HepG2 (cell line): ENCODE results near the gene EPHA4. TPM values are rescaled to one million over a fixed set of nuclear protein-coding genes. Genes with fewer than 3 reads are reported as not detected.

Source experiments
- ATAC-seq: fragments of 200-7000 bp; cut with Tn5 transposase; 3 replicates; pipeline ENCODE4 v1.9.1; 2020; ENCODE audit warnings: mild to moderate bottlenecking, moderate library complexity
- BruUV-seq: library from RNA; stranded (reverse); fragments of 400-500 nt; replicated peaks from 2 replicates; lab custom pipeline; 2021; lab: Mats Ljungman, UMichigan
- CTCF ChIA-PET: fragments of 300-600 bp; formaldehyde crosslinking; extraction: SDS; loops from one replicate; lab custom pipeline; 2021; ENCODE audit warnings: low total read pairs, inconsistent platforms, low intra/inter-chr PET ratio; lab: Yijun Ruan, JAX
- POLR2A ChIA-PET: fragments of 350-600 bp; sonication (Branson Sonifier 250); formaldehyde crosslinking; loops from one replicate; lab custom pipeline; 2020; ENCODE audit warnings: antibody characterized with exemption, inconsistent platforms; lab: Yijun Ruan, JAX
- DNase-seq: peaks from one replicate; pipeline ENCODE4 v3.0.0-alpha.2; 2015; ENCODE audit warnings: low spot score
- FAIRE-seq: peaks from 3 replicates; lab custom pipeline; 2011; peaks lifted over from hg19 to GRCh38; lab: Jason Lieb, UNC
- H2AFZ ChIP-seq: one replicate; pipeline ENCODE4 v1.6.1; 2011; ENCODE audit warnings: low read length, inconsistent platforms
- H3K27ac ChIP-seq: fragments of 300-600 bp; 3 replicates; pipeline ENCODE4 v1.8.0; 2011; ENCODE audit warnings: mixed run types, mild to moderate bottlenecking, mixed read lengths, low read length, inconsistent platforms; ENCODE audit not compliant: insufficient read depth; ENCODE audit errors: extremely low read length
- H3K27me3 ChIP-seq, 2 experiments: fragments of 200-600 bp in 1 of 2; 2 replicates in 1 of 2; 3 replicates in 1 of 2; pipeline versions ENCODE4 v1.6.0 to v1.8.0; 2011; ENCODE audit warnings: low read length in 2 of 2, mild to moderate bottlenecking in 2 of 2, moderate library complexity in 2 of 2, inconsistent platforms in 1 of 2; ENCODE audit not compliant: insufficient read depth in 2 of 2, control insufficient read depth in 1 of 2
- H3K36me3 ChIP-seq, 2 experiments: fragments of 200-600 bp in 1 of 2; replicated peaks in 1 of 2; 2 replicates in 1 of 2; 3 replicates in 1 of 2; pipeline versions ENCODE4 v1.5.1 to v1.8.0; 2011; ENCODE audit warnings: low read length in 2 of 2, inconsistent platforms in 1 of 2; ENCODE audit not compliant: insufficient read depth in 2 of 2, control insufficient read depth in 1 of 2
- H3K4me1 ChIP-seq: 2 replicates; pipeline ENCODE4 v1.5.1; 2012; ENCODE audit warnings: low read length, inconsistent platforms; ENCODE audit not compliant: insufficient read depth
- H3K4me2 ChIP-seq: 2 replicates; pipeline ENCODE4 v1.6.0; 2011; ENCODE audit warnings: low read depth, low read length, inconsistent platforms
- H3K4me3 ChIP-seq, 3 experiments: fragments of 200-600 bp in 1 of 3; sonication (generic), shearing (Covaris generic) in 1 of 3; replicated peaks in 1 of 3; 2 replicates each; pipeline ENCODE4 v1.5.1; 2011 to 2016; ENCODE audit warnings: low read length in 3 of 3, inconsistent platforms in 2 of 3, low read depth in 2 of 3, mild to moderate bottlenecking in 2 of 3, control low read depth in 1 of 3, mixed read lengths in 1 of 3; ENCODE audit not compliant: insufficient read depth in 1 of 3
- H3K79me2 ChIP-seq: one replicate; pipeline ENCODE4 v1.6.1; 2011; ENCODE audit warnings: low read length, inconsistent platforms; ENCODE audit not compliant: insufficient read depth
- H3K9ac ChIP-seq: 2 replicates; pipeline ENCODE4 v1.6.0; 2011; ENCODE audit warnings: mild to moderate bottlenecking, low read depth, low read length, inconsistent platforms; ENCODE audit not compliant: insufficient read depth
- H3K9me3 ChIP-seq: 2 replicates; pipeline ENCODE4 v1.5.1; 2012; ENCODE audit warnings: mild to moderate bottlenecking, low read length
- H4K20me1 ChIP-seq: 2 replicates; pipeline ENCODE4 v1.6.0; 2011; ENCODE audit warnings: inconsistent platforms, mild to moderate bottlenecking, low read length, moderate library complexity; ENCODE audit not compliant: insufficient read depth
- DR1 ChIP-seq: sonication (generic); formaldehyde crosslinking; IDR thresholded peaks from 2 replicates; pipeline ENCODE4 v1.8.0; 2021; ENCODE audit warnings: mild to moderate bottlenecking, missing genetic modification reagents, inconsistent platforms
- HOXA7 ChIP-seq: sonication (generic); formaldehyde crosslinking; IDR thresholded peaks from 2 replicates; pipeline ENCODE4 v1.8.1; 2022; ENCODE audit warnings: mild to moderate bottlenecking, missing genetic modification reagents, moderate library complexity
- HOXA9 ChIP-seq: sonication (generic); formaldehyde crosslinking; IDR thresholded peaks from 2 replicates; pipeline ENCODE4 v1.8.1; 2022; ENCODE audit warnings: missing genetic modification reagents, mild to moderate bottlenecking, moderate library complexity, borderline replicate concordance
- IKZF1 ChIP-seq: fragments of 450-650 bp; IDR thresholded peaks from 2 replicates; pipeline ENCODE4 v1.7.1; 2016
- KDM3A ChIP-seq: IDR thresholded peaks from 2 replicates; pipeline ENCODE4 v1.6.1; 2018; ENCODE audit warnings: low read depth, missing compliant biosample characterization
- LCORL ChIP-seq, 2 experiments: fragments of 450-650 bp in 1 of 2; sonication (generic) in 1 of 2; formaldehyde crosslinking in 1 of 2; IDR thresholded peaks; 2 replicates each; pipeline versions ENCODE4 v1.5.0 to v1.6.1; 2017 to 2020; ENCODE audit warnings: antibody characterized with exemption in 1 of 2, missing genetic modification reagents in 1 of 2
- PITX1 ChIP-seq: sonication (generic); formaldehyde crosslinking; IDR thresholded peaks from 2 replicates; pipeline ENCODE4 v1.5.1; 2020; ENCODE audit warnings: mild to moderate bottlenecking, missing genetic modification reagents
- REL ChIP-seq: sonication (generic); formaldehyde crosslinking; conservative IDR thresholded peaks from 2 replicates; pipeline ENCODE4 v1.8.0; 2022; ENCODE audit warnings: mild to moderate bottlenecking, missing genetic modification reagents, moderate library complexity
- SCMH1 ChIP-seq: sonication (generic); formaldehyde crosslinking; IDR thresholded peaks from 2 replicates; pipeline ENCODE4 v1.9.0; 2021; ENCODE audit warnings: missing genetic modification reagents, mild to moderate bottlenecking, borderline replicate concordance
- SMAD1 ChIP-seq: sonication (generic); formaldehyde crosslinking; IDR thresholded peaks from 2 replicates; pipeline ENCODE4 v1.4.0; 2020; ENCODE audit warnings: missing genetic modification reagents, low read depth, mild to moderate bottlenecking, borderline replicate concordance
- TBL1XR1 ChIP-seq: fragments of 150-350 bp; IDR thresholded peaks from 2 replicates; pipeline ENCODE4 v1.6.1; 2014; ENCODE audit warnings: borderline replicate concordance, low read length; ENCODE audit not compliant: partially characterized antibody
- ZKSCAN5 ChIP-seq: sonication (generic); formaldehyde crosslinking; IDR thresholded peaks from 2 replicates; pipeline ENCODE4 v1.5.1; 2020; ENCODE audit warnings: mild to moderate bottlenecking, missing genetic modification reagents
- ZNF431 ChIP-seq: sonication (generic); formaldehyde crosslinking; IDR thresholded peaks from 2 replicates; pipeline ENCODE4 v1.9.0; 2022; ENCODE audit warnings: missing genetic modification reagents, low read depth, mild to moderate bottlenecking, borderline replicate concordance
- ZNF44 ChIP-seq: sonication (generic); formaldehyde crosslinking; IDR thresholded peaks from 2 replicates; pipeline ENCODE4 v1.5.1; 2020; ENCODE audit warnings: mild to moderate bottlenecking, missing genetic modification reagents
- ZNF556 ChIP-seq: sonication (generic); formaldehyde crosslinking; IDR thresholded peaks from 2 replicates; pipeline ENCODE4 v1.4.0; 2020; ENCODE audit warnings: mild to moderate bottlenecking, missing genetic modification reagents, borderline replicate concordance
- ZNF572 ChIP-seq: sonication (generic); formaldehyde crosslinking; IDR thresholded peaks from 2 replicates; pipeline ENCODE4 v1.5.1; 2020; ENCODE audit warnings: mild to moderate bottlenecking, missing genetic modification reagents
- ZNF768 ChIP-seq: sonication (generic); formaldehyde crosslinking; IDR thresholded peaks from 2 replicates; pipeline ENCODE4 v1.4.0; 2020; ENCODE audit warnings: missing genetic modification reagents
- ZNF777 ChIP-seq: sonication (generic); formaldehyde crosslinking; IDR thresholded peaks from 2 replicates; pipeline ENCODE4 v1.4.0; 2020; ENCODE audit warnings: missing genetic modification reagents
- ZNF83 ChIP-seq: sonication (generic); formaldehyde crosslinking; IDR thresholded peaks from 2 replicates; pipeline ENCODE4 v1.4.0; 2020; ENCODE audit warnings: missing genetic modification reagents, mild to moderate bottlenecking, borderline replicate concordance
- WGBS: methylation state at CpG from one replicate; pipeline ENCODE4 v1.1.6; 2017; ENCODE audit warnings: low lambda C conversion rate; 5-methylcytosine and 5-hydroxymethylcytosine counted together
- in situ Hi-C: cut with HindIII; loops from 2 replicates; pipeline ENCODE4 v1.10.0; 2017; ENCODE audit warnings: low pct_unique_long_range_greater_than_20kb; ENCODE audit not compliant: extremely low pct_ligation_motif_present
- intact Hi-C: fragments of 100-400 bp; cut with micrococcal nuclease; formaldehyde crosslinking; loops from one replicate; pipeline ENCODE4 v1.10.0; 2022; ENCODE audit not compliant: unreplicated experiment
- polyA plus RNA-seq, 8 experiments: library from polyadenylated mRNA; depleted of rRNA in 3 of 8; stranded (reverse) in 7 of 8; unstranded in 1 of 8; fragments of >200 nt; fragmentation: Illumina TruSeq in 4 of 8; extraction: Trizol in 4 of 8; gene quantifications; 2 replicates each; pipeline versions ENCODE4 v1.2.1 to v1.2.3, GENCODE V29; 2011 to 2016; ENCODE audit warnings: low read depth in 4 of 8, missing spikeins in 1 of 8, mixed read lengths in 1 of 8; ENCODE audit not compliant: insufficient read depth in 1 of 8
- total RNA-seq, 5 experiments: library from RNA; depleted of rRNA; stranded (reverse); fragments of >200 nt; fragmentation: Illumina TruSeq; extraction: Trizol; gene quantifications; 2 replicates each; pipeline ENCODE4 v1.2.3, GENCODE V29; 2016; ENCODE audit warnings: low read depth in 1 of 5
- TF ChIP-seq, protein P1 (sequence below): sonication (generic); formaldehyde crosslinking; IDR thresholded peaks from 2 replicates; pipeline ENCODE4 v1.9.0; 2022; ENCODE audit warnings: low read depth, missing genetic modification reagents

EPHA4 gene
- total and polyA plus RNA-seq, 2 of the 13 experiments (the other 11 are each of a cell fraction or from before 2014, with no cell fraction given) = not detected

DNA sequence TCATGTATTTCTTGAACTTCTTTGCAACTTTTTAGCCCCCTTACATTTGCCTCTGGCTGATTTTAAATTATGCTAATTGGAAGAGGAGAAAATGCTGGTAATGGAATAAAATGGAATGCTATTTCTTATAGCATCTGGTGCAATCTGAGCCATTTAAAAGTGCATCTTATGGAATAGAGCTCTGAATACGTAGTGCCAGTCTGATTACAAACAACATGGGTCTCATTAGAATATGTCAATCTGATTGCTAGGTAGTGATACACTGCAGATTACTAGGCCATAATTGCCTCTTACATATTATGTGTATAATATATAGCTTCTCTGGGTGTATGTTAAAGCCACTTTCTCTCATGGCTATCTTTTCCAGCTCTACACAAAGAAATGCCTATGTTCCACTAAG is 159.1 kb downstream of the EPHA4 start:
- no peak overlapping the region for H3K27ac ChIP-seq
- no peaks in the 10 kb centered on the region for H3K9me3 ChIP-seq
- H3K4me3 ChIP-seq = no peak overlapping the region
- H3K36me3 ChIP-seq = no peaks in the 10 kb centered on the region
- no peaks in the 10 kb centered on the region for H3K79me2 ChIP-seq
- WGBS = 14% methylated on average over 1 of the region's 1 CpG
- DNase-seq = no peak
- no peak for FAIRE-seq
- no peak overlapping the region for H3K4me2 ChIP-seq
- no peak for ATAC-seq
- intact Hi-C loops = no loop called here
- H4K20me1 ChIP-seq = no peaks in the 10 kb centered on the region
- in situ Hi-C loops = no loop called here
- H3K4me1 ChIP-seq = no peaks in the 10 kb centered on the region
- H3K27me3 ChIP-seq = no peaks in the 10 kb centered on the region
- no peak overlapping the region for H3K9ac ChIP-seq
- TF ChIP-seq SCMH1 (CRISPR knock-in tag) (no peak), TBL1XR1 (no peak), ZNF572 (CRISPR knock-in tag) (no peak), SMAD1 (CRISPR knock-in tag) (no peak), HOXA9 (CRISPR knock-in tag) (no peak), ZKSCAN5 (CRISPR knock-in tag) (no peak), ZNF431 (no peak)
- ChIA-PET CTCF (no interaction called here), POLR2A (no interaction called here)
- no peak overlapping the region for H2AFZ ChIP-seq
- BruUV-seq = no TSS peak

DNA sequence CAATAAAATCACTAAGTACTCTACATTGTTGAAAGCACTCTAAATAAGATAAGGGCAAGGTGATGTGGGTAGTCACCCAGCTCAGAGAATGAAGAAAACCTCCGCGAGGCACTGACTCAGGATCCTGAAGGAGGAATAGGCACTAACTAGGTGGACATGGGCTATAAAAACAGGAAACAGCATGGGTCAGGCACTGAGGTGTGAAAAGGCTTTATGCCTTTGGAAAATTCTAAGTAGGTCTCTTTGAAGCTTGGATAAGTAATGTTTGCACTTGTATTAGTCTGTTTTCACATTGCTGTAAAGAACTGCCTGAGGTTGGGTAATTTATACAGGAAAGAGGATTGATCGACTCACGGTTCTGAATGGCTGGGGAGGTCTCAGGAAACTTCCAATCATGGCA is 161.6 kb downstream of the EPHA4 start:
- Histone ChIP-seq H4K20me1 (no peaks in the 10 kb centered on the region), H3K79me2 (no peaks in the 10 kb centered on the region), H3K9ac (no peak overlapping the region), H3K27ac (no peak overlapping the region)
- no peak for FAIRE-seq
- TF ChIP-seq PITX1 (CRISPR knock-in tag) (no peak), LCORL (IDR thresholded peaks at IDR 0.05) (no peak), LCORL (CRISPR knock-in tag; IDR thresholded peaks at IDR 0.05) (no peak), ZNF44 (CRISPR knock-in tag) (no peak), ZNF556 (CRISPR knock-in tag) (no peak), IKZF1 (no peak), REL (CRISPR knock-in tag) (no peak), KDM3A (CRISPR knock-in tag) (no peak), HOXA7 (no peak), ZNF777 (CRISPR knock-in tag) (no peak), ZNF83 (CRISPR knock-in tag) (no peak), ZNF768 (CRISPR knock-in tag) (no peak), DR1 (no peak)
- TF ChIP-seq, protein P1, sequence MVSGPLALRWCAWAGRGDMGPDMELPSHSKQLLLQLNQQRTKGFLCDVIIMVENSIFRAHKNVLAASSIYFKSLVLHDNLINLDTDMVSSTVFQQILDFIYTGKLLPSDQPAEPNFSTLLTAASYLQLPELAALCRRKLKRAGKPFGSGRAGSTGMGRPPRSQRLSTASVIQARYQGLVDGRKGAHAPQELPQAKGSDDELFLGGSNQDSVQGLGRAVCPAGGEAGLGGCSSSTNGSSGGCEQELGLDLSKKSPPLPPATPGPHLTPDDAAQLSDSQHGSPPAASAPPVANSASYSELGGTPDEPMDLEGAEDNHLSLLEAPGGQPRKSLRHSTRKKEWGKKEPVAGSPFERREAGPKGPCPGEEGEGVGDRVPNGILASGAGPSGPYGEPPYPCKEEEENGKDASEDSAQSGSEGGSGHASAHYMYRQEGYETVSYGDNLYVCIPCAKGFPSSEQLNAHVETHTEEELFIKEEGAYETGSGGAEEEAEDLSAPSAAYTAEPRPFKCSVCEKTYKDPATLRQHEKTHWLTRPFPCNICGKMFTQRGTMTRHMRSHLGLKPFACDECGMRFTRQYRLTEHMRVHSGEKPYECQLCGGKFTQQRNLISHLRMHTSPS = no peak
- TF ChIP-seq, all 625 proteins: peak for 0
- intact Hi-C loops = no loop called here
- BruUV-seq = no TSS peak
- no peaks in the 10 kb centered on the region for H3K9me3 ChIP-seq
- no peaks in the 10 kb centered on the region for H3K36me3 ChIP-seq
- ChIA-PET CTCF (no interaction called here), POLR2A (no interaction called here)
- no peak overlapping the region for H3K4me3 ChIP-seq
- H3K27me3 ChIP-seq = no peaks in the 10 kb centered on the region
- H2AFZ ChIP-seq = no peak overlapping the region
- H3K4me1 ChIP-seq = no peaks in the 10 kb centered on the region
- DNase-seq (no peak), ATAC-seq (no peak)
- in situ Hi-C loops = no loop called here
- WGBS = 23% methylated on average over 4 of the region's 4 CpGs
- H3K4me2 ChIP-seq = no peak overlapping the region
